GM12878 (cell line): ENCODE data around the gene MNT. TPM values are rescaled to one million over a fixed set of nuclear protein-coding genes. Genes with fewer than 3 reads are reported as not detected.
A peak's percentile ranks its signal among the peaks of the same experiment; 100 is the strongest.

Source experiments
- ATAC-seq: fragments of 200-7000 bp; cut with Tn5 transposase; 3 replicates; pipeline ENCODE4 v1.9.1; 2020; ENCODE audit warnings: mild to moderate bottlenecking, moderate library complexity
- BruUV-seq: library from RNA; stranded (reverse); fragments of 400-500 nt; replicated peaks from 2 replicates; lab custom pipeline; 2021; lab: Mats Ljungman, UMichigan
- CTCF ChIA-PET: fragments of 300-600 bp; sonication (Branson Sonifier 250); formaldehyde crosslinking; extraction: SDS; loops from one replicate; lab custom pipeline; 2021; ENCODE audit warnings: inconsistent platforms; lab: Yijun Ruan, JAX
- POLR2A ChIA-PET: fragments of 350-600 bp; formaldehyde crosslinking; extraction: SDS; loops from one replicate; lab custom pipeline; 2021; ENCODE audit warnings: inconsistent platforms; lab: Charles Lee
- RAD21 ChIA-PET: fragments of 300-600 bp; sonication (Branson Sonifier 250); formaldehyde crosslinking; loops from one replicate; lab custom pipeline; 2023; ENCODE audit warnings: antibody characterized with exemption; ENCODE audit not compliant: unreplicated experiment; lab: Charles Lee
- SMC1A ChIA-PET: fragments of 300-600 bp; sonication (Branson Sonifier 250); formaldehyde crosslinking; loops from one replicate; lab custom pipeline; 2023; ENCODE audit not compliant: unreplicated experiment, uncharacterized antibody; lab: Charles Lee
- DNase-seq: peaks from one replicate; pipeline ENCODE4 v3.0.0-alpha.2; 2011; ENCODE audit warnings: low read depth, low spot score
- FAIRE-seq: peaks from 3 replicates; lab custom pipeline; 2011; peaks lifted over from hg19 to GRCh38; lab: Jason Lieb, UNC
- H2AFZ ChIP-seq: 2 replicates; pipeline ENCODE4 v1.6.0; 2011; ENCODE audit warnings: low read depth, low read length, control low read depth; ENCODE audit not compliant: control insufficient read depth
- H3K27ac ChIP-seq: 2 replicates; pipeline ENCODE4 v1.5.1; 2011; ENCODE audit warnings: control low read depth; ENCODE audit not compliant: control insufficient read depth, insufficient read depth
- H3K27me3 ChIP-seq, 2 experiments: replicated peaks in 1 of 2; 2 replicates each; pipeline versions ENCODE4 v1.6.0 to v1.6.1; 2011; ENCODE audit warnings: low read length in 1 of 2; ENCODE audit not compliant: control insufficient read depth in 2 of 2, insufficient read depth in 2 of 2
- H3K36me3 ChIP-seq, 2 experiments: 2 replicates each; pipeline ENCODE4 v1.5.1; 2011; ENCODE audit warnings: low read length in 1 of 2; ENCODE audit not compliant: control insufficient read depth in 2 of 2, insufficient read depth in 2 of 2
- H3K4me1 ChIP-seq: 2 replicates; pipeline ENCODE4 v1.6.1; 2011; ENCODE audit warnings: mild to moderate bottlenecking, low read length, moderate library complexity, mixed read lengths; ENCODE audit not compliant: control insufficient read depth, insufficient read depth
- H3K4me2 ChIP-seq: 2 replicates; pipeline ENCODE4 v1.6.0; 2011; ENCODE audit warnings: control low read depth; ENCODE audit not compliant: control insufficient read depth, insufficient read depth
- H3K4me3 ChIP-seq: fragments of 200-600 bp; sonication (generic); 2 replicates; pipeline ENCODE4 v1.5.1; 2016
- H3K79me2 ChIP-seq: 2 replicates; pipeline ENCODE4 v1.6.0; 2011; ENCODE audit warnings: low read length; ENCODE audit not compliant: control insufficient read depth, insufficient read depth
- H3K9ac ChIP-seq: 2 replicates; pipeline ENCODE4 v1.8.0; 2011; ENCODE audit warnings: low read length, control low read depth, mixed read lengths; ENCODE audit not compliant: control insufficient read depth, insufficient read depth
- H3K9me3 ChIP-seq: replicated peaks from 3 replicates; pipeline ENCODE4 v1.5.1; 2011; ENCODE audit warnings: mild to moderate bottlenecking, low read length; ENCODE audit not compliant: control insufficient read depth, insufficient read depth
- H4K20me1 ChIP-seq: 2 replicates; pipeline ENCODE4 v1.6.0; 2011; ENCODE audit not compliant: control insufficient read depth, insufficient read depth
- CTCF ChIP-seq, 3 experiments: IDR thresholded peaks in 2 of 3; conservative IDR thresholded peaks in 1 of 3; 2 replicates each; pipeline ENCODE4 v1.5.1; 2011; ENCODE audit warnings: low read depth in 3 of 3, low read length in 3 of 3, mild to moderate bottlenecking in 3 of 3, control low read depth in 2 of 3, moderate library complexity in 2 of 3, inconsistent platforms in 1 of 3, mixed read lengths in 1 of 3; ENCODE audit not compliant: control insufficient read depth in 2 of 3, insufficient read depth in 1 of 3; ENCODE audit errors: extremely low read depth in 1 of 3
- FOXM1 ChIP-seq: IDR thresholded peaks from 2 replicates; pipeline ENCODE4 v1.6.1; 2012; ENCODE audit warnings: low read depth, mild to moderate bottlenecking, inconsistent platforms, low read length, moderate library complexity
- KLF5 ChIP-seq: fragments of 450-650 bp; IDR thresholded peaks from 2 replicates; pipeline ENCODE4 v1.6.1; 2014; ENCODE audit warnings: mild to moderate bottlenecking; ENCODE audit not compliant: partially characterized antibody
- MEF2B ChIP-seq: fragments of 450-650 bp; IDR thresholded peaks from 2 replicates; pipeline ENCODE4 v1.6.1; 2018; ENCODE audit warnings: mild to moderate bottlenecking, moderate library complexity; ENCODE audit not compliant: partially characterized antibody, poor library complexity, severe bottlenecking
- RAD21 ChIP-seq: IDR thresholded peaks from 2 replicates; pipeline ENCODE4 v1.6.1; 2011; ENCODE audit warnings: mild to moderate bottlenecking, low read depth, low read length, moderate library complexity; ENCODE audit not compliant: insufficient read depth
- RUNX3 ChIP-seq: IDR thresholded peaks from 2 replicates; pipeline ENCODE4 v1.6.1; 2012; ENCODE audit warnings: low read length, inconsistent platforms
- SMC3 ChIP-seq: IDR thresholded peaks from 2 replicates; pipeline ENCODE4 v1.6.1; 2011; ENCODE audit warnings: low read length, improper control_type of control experiment, borderline replicate concordance
- YY1 ChIP-seq: IDR thresholded peaks from 2 replicates; pipeline ENCODE4 v1.6.1; 2011; ENCODE audit warnings: low read depth, mild to moderate bottlenecking, low read length
- ZNF217 ChIP-seq: fragments of 450-650 bp; IDR thresholded peaks from 2 replicates; pipeline ENCODE4 v1.6.1; 2017; ENCODE audit warnings: antibody characterized with exemption, mild to moderate bottlenecking
- WGBS: methylation state at CpG from one replicate; pipeline ENCODE4 v1.1.6; 2016; ENCODE audit warnings: low lambda C conversion rate; ENCODE audit not compliant: insufficient replicate concordance, insufficient coverage; ENCODE audit errors: missing lambda C conversion rate; 5-methylcytosine and 5-hydroxymethylcytosine counted together
- in situ Hi-C: fragments of 300-500 bp; cut with MboI; formaldehyde crosslinking; loops from 9 replicates; pipeline ENCODE4 v1.14.3; 2018; ENCODE audit warnings: mixed read lengths
- intact Hi-C: fragments of 100-400 bp; cut with micrococcal nuclease; formaldehyde crosslinking; loops from one replicate; pipeline ENCODE4 v1.14.2; 2022; ENCODE audit not compliant: unreplicated experiment
- polyA plus RNA-seq, 11 experiments: library from polyadenylated mRNA; depleted of rRNA in 4 of 11; unstranded in 6 of 11; stranded (reverse) in 5 of 11; fragments of >200 nt; fragmentation: Nextera tagmentation in 4 of 11; fragmentation: Illumina TruSeq in 1 of 11; extraction: Ambion mirVana in 4 of 11; extraction: Trizol in 1 of 11; gene quantifications; 1 replicate in 1 of 11; 2 replicates in 10 of 11; pipeline versions ENCODE4 v1.2.1 to v1.2.3, GENCODE V29; 2011 to 2016; ENCODE audit warnings: inconsistent platforms in 2 of 11, missing spikeins in 2 of 11, low read depth in 1 of 11
- total RNA-seq, 4 experiments: library from RNA; depleted of rRNA in 3 of 4; stranded (reverse); fragments of >200 nt in 3 of 4; fragmentation: Illumina TruSeq in 1 of 4; extraction: Trizol in 1 of 4; gene quantifications; 2 replicates each; pipeline versions ENCODE4 v1.2.1 to v1.2.3, GENCODE V29; 2013 to 2021
- TF ChIP-seq, protein P1 (sequence below): IDR thresholded peaks from 2 replicates; pipeline ENCODE4 v1.6.1; 2012; ENCODE audit warnings: low read length, inconsistent platforms
- TF ChIP-seq, protein P2 (sequence below): IDR thresholded peaks from 2 replicates; pipeline ENCODE4 v1.6.1; 2011; ENCODE audit warnings: borderline replicate concordance, low read depth, mild to moderate bottlenecking, moderate library complexity, mixed read lengths, low read length; ENCODE audit not compliant: insufficient read depth; ENCODE audit errors: extremely low read length
- TF ChIP-seq, protein P3 (sequence below): fragments of 450-650 bp; IDR thresholded peaks from 2 replicates; pipeline ENCODE4 v1.6.1; 2018; ENCODE audit warnings: mild to moderate bottlenecking, low read depth, moderate library complexity; ENCODE audit not compliant: partially characterized antibody

Gene MNT
- total and polyA plus RNA-seq, 10 of the 15 experiments (the other 5 are each of a cell fraction or from before 2014, with no cell fraction given): 0.31 to 15.9 (median 3.8) TPM

GRCh38 chr17:2416010-2416734 lies 15.3 kb upstream of the MNT start:
- no peak overlapping the region for H3K27ac ChIP-seq
- no peaks in the 10 kb centered on the region for H3K9me3 ChIP-seq
- no peak overlapping the region for H3K9ac ChIP-seq
- BruUV-seq: no TSS peak
- ATAC-seq: peak; percentile 93
- no peaks in the 10 kb centered on the region for H3K4me1 ChIP-seq
- SMC1A ChIA-PET: interaction anchor here (0.6 to 12.3 kb wide), 34 partner anchors 8 to 399 kb away, joined by 3 to 364 read pairs (median 4); partner anchors contain the start of genes METTL16 and TSR1
- intact Hi-C loops: loop anchor here (1.0 kb wide), 1 partner anchor 34 kb away; no protein-coding TSS in a partner anchor
- H2AFZ ChIP-seq: no peak overlapping the region
- WGBS: 22% methylated on average over 19 of the region's 19 CpGs
- H4K20me1 ChIP-seq: no peaks in the 10 kb centered on the region
- POLR2A ChIA-PET: interaction anchor here (0.5 to 3.0 kb wide), 8 partner anchors 11 to 147 kb away, joined by 3 to 15 read pairs (median 4); no protein-coding TSS in a partner anchor
- no peak for DNase-seq
- H3K79me2 ChIP-seq: no peaks in the 10 kb centered on the region
- CTCF ChIA-PET: interaction anchor here (0.6 to 9.9 kb wide), 55 partner anchors 8 to 1744 kb away, joined by 3 to 597 read pairs (median 4); partner anchors contain the start of genes HIC1, SGSM2 and TSR1
- peaks cover 15 to 21% of the 10 kb centered on the region in 2 experiments for H3K36me3 ChIP-seq
- FAIRE-seq: peak; percentile 35
- no peak overlapping the region for H3K4me2 ChIP-seq
- RAD21 ChIA-PET: interaction anchor here (0.5 to 10.1 kb wide), 31 partner anchors 9 to 414 kb away, joined by 3 to 376 read pairs (median 4); partner anchors contain the start of genes MNT and TSR1
- in situ Hi-C loops: loop anchor here (25.0 kb wide), 1 partner anchor 596 kb away; no protein-coding TSS in a partner anchor
- no peaks in the 10 kb centered on the region for H3K27me3 ChIP-seq
- H3K4me3 ChIP-seq: no peak overlapping the region
- TF ChIP-seq YY1 (peak; percentile 67; the same call in 1 of the 2 replicates), MEF2B (peak; percentile 47), RUNX3 (peak; percentile 11; the same call in 1 of the 2 replicates), RAD21 (peak; percentile 88), ZNF217 (no peak), CTCF (IDR thresholded peaks at IDR 0.05 in 2 of 3, conservative IDR thresholded peaks at IDR 0.05 in 1 of 3; ENCODE audit: control insufficient read depth in 2 of 3, extremely low read depth in 1 of 3, insufficient read depth in 1 of 3, low read depth in 3 of 3, low read length in 3 of 3) (peak; percentile 97), KLF5 (no peak), FOXM1 (0 out of 2 replicates have a peak, but pooled peaks have one; percentile 29), SMC3 (peak; percentile 98)
- TF ChIP-seq, protein P1, sequence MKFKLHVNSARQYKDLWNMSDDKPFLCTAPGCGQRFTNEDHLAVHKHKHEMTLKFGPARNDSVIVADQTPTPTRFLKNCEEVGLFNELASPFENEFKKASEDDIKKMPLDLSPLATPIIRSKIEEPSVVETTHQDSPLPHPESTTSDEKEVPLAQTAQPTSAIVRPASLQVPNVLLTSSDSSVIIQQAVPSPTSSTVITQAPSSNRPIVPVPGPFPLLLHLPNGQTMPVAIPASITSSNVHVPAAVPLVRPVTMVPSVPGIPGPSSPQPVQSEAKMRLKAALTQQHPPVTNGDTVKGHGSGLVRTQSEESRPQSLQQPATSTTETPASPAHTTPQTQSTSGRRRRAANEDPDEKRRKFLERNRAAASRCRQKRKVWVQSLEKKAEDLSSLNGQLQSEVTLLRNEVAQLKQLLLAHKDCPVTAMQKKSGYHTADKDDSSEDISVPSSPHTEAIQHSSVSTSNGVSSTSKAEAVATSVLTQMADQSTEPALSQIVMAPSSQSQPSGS: no peak
- TF ChIP-seq, protein P2, sequence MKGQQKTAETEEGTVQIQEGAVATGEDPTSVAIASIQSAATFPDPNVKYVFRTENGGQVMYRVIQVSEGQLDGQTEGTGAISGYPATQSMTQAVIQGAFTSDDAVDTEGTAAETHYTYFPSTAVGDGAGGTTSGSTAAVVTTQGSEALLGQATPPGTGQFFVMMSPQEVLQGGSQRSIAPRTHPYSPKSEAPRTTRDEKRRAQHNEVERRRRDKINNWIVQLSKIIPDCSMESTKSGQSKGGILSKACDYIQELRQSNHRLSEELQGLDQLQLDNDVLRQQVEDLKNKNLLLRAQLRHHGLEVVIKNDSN: no peak
- TF ChIP-seq, protein P3, sequence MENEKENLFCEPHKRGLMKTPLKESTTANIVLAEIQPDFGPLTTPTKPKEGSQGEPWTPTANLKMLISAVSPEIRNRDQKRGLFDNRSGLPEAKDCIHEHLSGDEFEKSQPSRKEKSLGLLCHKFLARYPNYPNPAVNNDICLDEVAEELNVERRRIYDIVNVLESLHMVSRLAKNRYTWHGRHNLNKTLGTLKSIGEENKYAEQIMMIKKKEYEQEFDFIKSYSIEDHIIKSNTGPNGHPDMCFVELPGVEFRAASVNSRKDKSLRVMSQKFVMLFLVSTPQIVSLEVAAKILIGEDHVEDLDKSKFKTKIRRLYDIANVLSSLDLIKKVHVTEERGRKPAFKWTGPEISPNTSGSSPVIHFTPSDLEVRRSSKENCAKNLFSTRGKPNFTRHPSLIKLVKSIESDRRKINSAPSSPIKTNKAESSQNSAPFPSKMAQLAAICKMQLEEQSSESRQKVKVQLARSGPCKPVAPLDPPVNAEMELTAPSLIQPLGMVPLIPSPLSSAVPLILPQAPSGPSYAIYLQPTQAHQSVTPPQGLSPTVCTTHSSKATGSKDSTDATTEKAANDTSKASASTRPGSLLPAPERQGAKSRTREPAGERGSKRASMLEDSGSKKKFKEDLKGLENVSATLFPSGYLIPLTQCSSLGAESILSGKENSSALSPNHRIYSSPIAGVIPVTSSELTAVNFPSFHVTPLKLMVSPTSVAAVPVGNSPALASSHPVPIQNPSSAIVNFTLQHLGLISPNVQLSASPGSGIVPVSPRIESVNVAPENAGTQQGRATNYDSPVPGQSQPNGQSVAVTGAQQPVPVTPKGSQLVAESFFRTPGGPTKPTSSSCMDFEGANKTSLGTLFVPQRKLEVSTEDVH: peak; percentile 60
